ENCODE measurements around the gene NEUROG2. TPM values are rescaled to one million over a fixed set of nuclear protein-coding genes. Genes with fewer than 3 reads are reported as not detected.
"Not testable (repeated sequence)": the region's sequence is repeated elsewhere in the genome, so short reads cannot be mapped to it uniquely, and the experiment has no call there.

NEUROG2 gene
- total and polyA plus RNA-seq, 8 donors = not detected

- no peaks in the 10 kb centered on the region for H3K36me3 ChIP-seq
- no peak for DNase-seq
- TF ChIP-seq CTCF (IDR thresholded peaks at IDR 0.05) = no peak
- intact Hi-C loops (cut with DNase I) = no loop called here
- no peak overlapping the region for H3K4me3 ChIP-seq
- no peak overlapping the region for H3K27ac ChIP-seq
- no peaks in the 10 kb centered on the region for H3K9me3 ChIP-seq
- no peak for ATAC-seq
- peaks cover 0 to 6% (median 0%) of the 10 kb centered on the region in 3 donors for H3K4me1 ChIP-seq
- no peak for FAIRE-seq
- 90% methylated on average over 2 of the region's 2 CpGs for WGBS, 2 donors
- no peaks in the 10 kb centered on the region for H3K27me3 ChIP-seq
Measured at GRCh38 chr4:112560084-112560483, 44.1 kb upstream of the NEUROG2 start.

- ATAC-seq (no peak), FAIRE-seq (no peak)
- intact Hi-C loops (cut with DNase I) = no loop called here
Measured at GRCh38 chr4:112559053-112559452, 43.1 kb upstream of the NEUROG2 start.

GRCh38 chr4:112557676-112558411, 41.9 kb upstream of the NEUROG2 start:
- ATAC-seq (peak in 3 of 4 donors; percentile 60 to 69 (median 66)), FAIRE-seq (no peak), DNase-seq (no peak)
- H3K4me3 ChIP-seq = no peak overlapping the region
- no peaks in the 10 kb centered on the region for H3K9me3 ChIP-seq
- WGBS, 2 donors = 62 to 71% methylated on average over 2 of the region's 2 CpGs
- H3K27me3 ChIP-seq = no peaks in the 10 kb centered on the region
- no peaks in the 10 kb centered on the region for H3K36me3 ChIP-seq
- TF ChIP-seq CTCF (IDR thresholded peaks at IDR 0.05) = no peak
- H3K4me1 ChIP-seq = peaks cover 0 to 6% (median 0%) of the 10 kb centered on the region in 3 donors
- H3K27ac ChIP-seq = no peak overlapping the region
- intact Hi-C loops (cut with DNase I) = no loop called here

More at GRCh38 chr4:112559053-112559452, 43.1 kb upstream of the NEUROG2 start:
- whole genome bisulfite sequencing, 2 donors = 83 to 88% methylated on average over 3 of the region's 3 CpGs
- H3K4me1 ChIP-seq = peaks cover 0 to 6% (median 0%) of the 10 kb centered on the region in 3 donors
- no peaks in the 10 kb centered on the region for H3K36me3 ChIP-seq
- H3K4me3 ChIP-seq = no peak overlapping the region
- no peak overlapping the region for H3K27ac ChIP-seq
- TF ChIP-seq CTCF (IDR thresholded peaks at IDR 0.05) = no peak
- DNase-seq = no peak
- no peaks in the 10 kb centered on the region for H3K9me3 ChIP-seq
- no peaks in the 10 kb centered on the region for H3K27me3 ChIP-seq

- H3K4me1 ChIP-seq; ATAC-seq; H3K9me3 ChIP-seq; FAIRE-seq; H3K27me3 ChIP-seq; H3K27ac ChIP-seq; intact Hi-C loops (cut with DNase I); H3K4me3 ChIP-seq; DNase-seq; H3K36me3 ChIP-seq: not testable (repeated sequence)
- 96 to 100% methylated on average over 2 of the region's 3 CpGs for WGBS, 2 donors
Measured at GRCh38 chr4:112554271-112554670, 38.3 kb upstream of the NEUROG2 start.

- ATAC-seq (no peak), DNase-seq (no peak), FAIRE-seq (no peak)
- Histone ChIP-seq H3K9me3 (no peaks in the 10 kb centered on the region), H3K36me3 (no peaks in the 10 kb centered on the region), H3K27ac (no peak overlapping the region), H3K4me1 (peaks cover 0 to 3% (median 0%) of the 10 kb centered on the region in 3 donors), H3K4me3 (no peak overlapping the region), H3K27me3 (no peaks in the 10 kb centered on the region)
- WGBS, 2 donors = 40 to 47% methylated on average over 2 of the region's 2 CpGs
- no peak for TF ChIP-seq CTCF (IDR thresholded peaks at IDR 0.05)
- intact Hi-C loops (cut with DNase I) = no loop called here
Measured at GRCh38 chr4:112552668-112553067, 36.7 kb upstream of the NEUROG2 start.

Measured in pancreas (tissue), 10 donors.